Activated naive CD4-positive, alpha-beta T cell treated with anti-CD3 and anti-CD28 coated beads, Interleukin-2, amount 50 U/mL, for 24 hours (primary cell): ENCODE data around the gene ZNF764.
"Not testable (repeated sequence)": the region's sequence is repeated elsewhere in the genome, so short reads cannot be mapped to it uniquely, and the experiment has no call there.

Experiments used
- H3K27ac Mint-ChIP-seq: one replicate; pipeline ENCODE4 v1.8.0; 2021; ENCODE audit warnings: mild to moderate bottlenecking, mixed read lengths
- H3K27me3 Mint-ChIP-seq: one replicate; pipeline ENCODE4 v1.8.0; 2021; ENCODE audit warnings: mixed read lengths
- H3K36me3 Mint-ChIP-seq: one replicate; pipeline ENCODE4 v1.8.0; 2021; ENCODE audit warnings: mixed read lengths
- H3K4me1 Mint-ChIP-seq: one replicate; pipeline ENCODE4 v1.8.0; 2021; ENCODE audit warnings: mixed read lengths
- H3K4me3 Mint-ChIP-seq: one replicate; pipeline ENCODE4 v1.8.0; 2021; ENCODE audit warnings: mild to moderate bottlenecking, mixed read lengths
- H3K9me3 Mint-ChIP-seq: one replicate; pipeline ENCODE4 v1.8.0; 2021; ENCODE audit warnings: mixed read lengths

Gene ZNF764

DNA sequence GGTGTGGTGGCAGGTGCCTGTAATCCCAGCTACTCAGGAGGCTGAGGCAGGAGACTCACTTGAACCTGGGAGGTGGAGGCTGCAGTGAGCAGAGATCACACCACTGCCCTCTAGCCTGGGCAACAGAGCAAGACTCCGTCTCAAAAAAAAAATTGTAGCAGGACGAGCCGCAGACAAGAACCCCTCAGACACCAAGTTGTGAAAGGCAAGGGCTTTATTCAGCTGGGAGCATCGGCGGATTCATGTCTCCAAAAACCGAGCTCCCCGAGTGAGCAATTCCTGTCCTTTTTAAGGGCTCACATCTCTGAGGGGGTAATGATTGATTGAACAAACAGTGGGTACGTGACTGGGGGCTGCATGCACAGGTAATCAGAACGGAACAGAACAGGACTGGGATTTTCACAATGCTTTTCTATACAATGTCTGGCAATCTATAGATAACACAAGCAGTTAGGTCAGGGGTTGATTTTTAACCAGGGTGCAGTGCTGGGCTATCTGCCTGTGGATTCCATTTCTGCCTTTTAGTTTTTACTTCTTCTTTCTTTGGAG lies 17.2 kb downstream of the ZNF764 start:
- H3K4me3 Mint-ChIP-seq, H3K36me3 Mint-ChIP-seq, H3K27me3 Mint-ChIP-seq, H3K4me1 Mint-ChIP-seq, H3K27ac Mint-ChIP-seq, H3K9me3 Mint-ChIP-seq: not testable (repeated sequence)

DNA sequence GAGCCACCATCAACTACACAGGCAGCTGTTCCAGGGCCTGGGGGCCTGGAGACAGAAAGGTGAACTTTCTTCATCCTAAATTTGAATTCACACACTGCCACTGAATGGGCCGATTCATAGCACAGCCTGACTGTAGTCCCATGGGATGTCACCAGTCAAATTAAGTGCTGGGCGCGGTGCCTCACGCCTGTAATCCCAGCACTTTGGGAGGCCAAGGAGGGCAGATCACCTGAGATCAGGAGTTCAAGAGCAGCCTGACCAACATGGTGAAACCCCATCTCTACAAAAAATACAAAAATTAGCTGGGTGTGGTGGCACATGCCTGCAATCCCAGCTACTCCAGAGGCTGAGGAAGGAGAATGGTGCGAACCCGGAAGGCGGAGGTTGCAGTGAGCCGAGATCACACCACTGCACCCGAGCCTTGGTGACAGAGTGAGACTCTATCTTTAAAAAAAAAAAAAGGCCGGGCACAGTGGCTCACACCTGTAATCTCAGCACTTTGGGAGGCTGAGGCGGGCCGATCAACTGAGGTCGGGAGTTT lies 18.1 kb downstream of the ZNF764 start:
- not testable (repeated sequence) for H3K9me3 Mint-ChIP-seq, H3K27ac Mint-ChIP-seq, H3K27me3 Mint-ChIP-seq, H3K4me3 Mint-ChIP-seq, H3K36me3 Mint-ChIP-seq
- peaks cover 14% of the 10 kb centered on the region for H3K4me1 Mint-ChIP-seq

DNA sequence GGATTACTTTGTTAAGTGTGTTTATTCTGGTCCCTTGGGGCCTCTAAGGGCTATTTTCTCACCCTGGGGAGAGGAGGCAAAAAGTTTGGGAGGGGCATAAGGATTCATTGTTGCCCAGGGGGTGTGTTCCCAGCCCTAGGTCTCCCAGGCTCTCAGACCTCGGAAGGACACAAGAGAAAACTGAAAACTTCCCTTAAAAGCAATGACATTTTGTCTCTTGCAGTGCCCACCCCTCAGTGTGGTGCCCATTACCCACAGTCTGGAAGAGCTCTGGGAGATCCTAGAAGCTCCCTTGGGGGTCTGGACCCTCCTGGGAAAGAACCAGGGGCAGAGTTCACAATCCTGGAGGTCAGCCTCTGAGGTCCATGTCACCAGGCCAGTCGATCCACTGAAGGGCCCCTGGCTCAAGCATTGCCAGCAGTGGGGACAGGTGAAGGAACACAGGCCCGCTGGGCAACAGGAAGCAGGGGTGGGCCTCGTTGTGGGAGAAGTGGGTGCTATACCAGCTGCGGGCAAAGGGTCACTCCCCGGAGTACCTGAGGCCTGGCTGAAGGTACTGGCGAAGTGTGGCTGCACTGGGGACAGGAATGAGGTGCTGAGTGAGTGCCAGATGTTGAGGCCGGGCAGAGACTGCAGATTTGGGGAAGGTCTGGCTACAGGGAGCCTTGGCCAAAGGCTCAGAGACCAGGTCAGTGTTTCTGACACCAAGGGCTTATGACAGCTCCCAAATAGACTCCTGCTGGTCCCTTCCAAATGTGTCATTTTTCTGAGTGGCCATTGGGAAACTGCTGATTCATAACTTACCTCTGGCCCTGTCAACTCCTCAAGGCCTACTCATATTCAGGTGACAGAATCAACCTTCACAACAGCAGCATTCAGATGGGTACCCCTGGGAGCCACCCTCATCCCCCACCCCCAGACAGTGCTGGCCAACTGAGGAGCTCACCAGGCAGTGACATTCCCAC lies 18.9 kb downstream of the ZNF764 start:
- Mint-ChIP-seq H3K27ac (no peak overlapping the region), H3K27me3 (no peaks in the 10 kb centered on the region), H3K9me3 (no peaks in the 10 kb centered on the region), H3K4me3 (no peak overlapping the region), H3K4me1 (peaks cover 17% of the 10 kb centered on the region), H3K36me3 (no peaks in the 10 kb centered on the region)

DNA sequence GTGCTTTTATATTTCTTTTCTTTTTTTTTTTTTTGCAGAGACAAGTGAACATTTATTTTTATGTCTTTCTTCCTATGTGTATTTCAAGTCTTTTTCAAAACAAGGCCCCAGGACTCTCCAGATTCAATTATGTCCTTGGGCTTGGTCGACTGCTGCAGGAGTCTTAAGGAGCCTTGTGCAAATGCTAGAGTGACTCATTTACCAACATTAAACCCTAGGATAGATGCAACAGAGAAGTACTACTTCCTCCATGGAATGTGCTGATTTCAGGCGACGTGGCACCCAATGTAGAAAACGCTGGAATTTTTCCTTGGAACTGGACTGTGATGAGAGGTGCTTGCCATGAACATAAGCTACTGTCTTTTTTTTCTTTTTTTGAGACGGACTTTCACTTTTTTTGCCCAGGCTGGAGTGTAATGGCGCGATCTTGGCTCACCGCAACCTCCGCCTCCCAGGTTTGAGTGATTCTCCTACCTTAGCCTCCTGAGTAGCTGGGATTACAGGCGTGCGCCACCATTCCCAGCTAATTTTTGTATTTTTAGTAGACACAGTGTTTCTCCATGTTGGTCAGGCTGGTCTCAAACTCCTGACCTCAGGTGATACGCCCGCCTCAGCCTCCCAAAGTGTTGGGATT lies 21.7 kb downstream of the ZNF764 start:
- Mint-ChIP-seq H3K27ac (peak overlapping the region; percentile 98), H3K4me3 (peak overlapping the region; percentile 98), H3K4me1 (peaks cover 22% of the 10 kb centered on the region)
- not testable (repeated sequence) for H3K27me3 Mint-ChIP-seq, H3K9me3 Mint-ChIP-seq, H3K36me3 Mint-ChIP-seq

DNA sequence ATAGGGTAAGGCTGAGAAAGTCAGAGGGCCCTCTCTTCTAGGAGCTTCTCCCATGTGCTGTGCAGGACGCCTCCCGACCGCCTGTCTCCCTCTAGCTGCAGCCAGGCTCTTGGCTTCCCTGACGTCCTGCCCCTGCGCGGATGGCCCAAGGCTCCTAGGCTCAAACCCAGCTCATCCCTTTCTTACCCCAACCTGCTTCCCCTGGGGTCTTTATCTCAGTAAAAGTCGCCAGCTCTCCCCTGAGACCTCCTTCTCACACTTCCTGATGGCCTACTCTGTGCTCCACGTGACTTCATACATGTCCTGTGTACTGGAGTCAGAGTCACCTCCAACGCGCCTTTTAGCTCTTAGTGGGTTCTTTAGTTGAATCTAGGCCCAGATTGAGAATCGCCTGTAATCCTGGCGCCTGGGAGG lies 22.4 kb downstream of the ZNF764 start:
- Mint-ChIP-seq H3K36me3 (no peaks in the 10 kb centered on the region), H3K4me3 (peak overlapping the region; percentile 98), H3K9me3 (no peaks in the 10 kb centered on the region)

DNA sequence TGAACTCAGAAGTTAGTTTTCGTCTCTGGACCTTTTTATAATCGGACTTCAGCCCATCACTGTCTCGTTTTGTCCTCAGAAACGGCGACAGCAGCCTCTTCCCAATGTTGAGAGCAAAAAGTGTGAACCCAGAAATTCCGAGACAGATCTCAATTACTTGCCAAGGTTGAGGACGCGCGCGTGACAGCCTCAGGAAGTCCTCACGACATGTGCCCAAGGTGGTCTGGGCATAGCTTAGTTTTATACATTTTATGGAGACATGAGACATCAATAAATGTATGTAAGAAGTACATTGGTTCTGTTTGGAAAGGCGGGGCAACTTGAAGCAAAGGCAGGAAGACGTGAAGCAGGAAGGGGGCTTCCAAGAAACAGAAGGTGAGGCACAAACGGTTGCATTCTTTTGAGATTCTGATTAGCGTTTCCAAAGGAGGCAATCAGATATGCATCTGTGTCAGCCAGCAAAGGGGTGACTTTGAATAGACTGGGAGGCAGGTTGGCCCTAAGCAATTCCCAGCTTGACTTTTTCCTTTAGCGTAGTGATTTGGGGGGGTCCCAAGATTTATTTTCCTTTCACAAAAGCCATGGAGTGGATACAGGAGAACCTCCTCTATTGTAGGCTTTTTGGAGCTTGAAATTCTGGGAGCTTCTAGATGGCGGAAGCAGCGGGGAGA lies 22.9 kb downstream of the ZNF764 start:
- Mint-ChIP-seq H3K4me3 (peak overlapping the region; percentile 98), H3K36me3 (no peaks in the 10 kb centered on the region), H3K27ac (peak overlapping the region; percentile 98), H3K4me1 (peaks cover 31% of the 10 kb centered on the region), H3K9me3 (no peaks in the 10 kb centered on the region), H3K27me3 (no peaks in the 10 kb centered on the region)

More for the DNA sequence above, 22.4 kb downstream of the ZNF764 start:
- Mint-ChIP-seq H3K27ac (peak overlapping the region; percentile 98), H3K27me3 (no peaks in the 10 kb centered on the region), H3K4me1 (peaks cover 26% of the 10 kb centered on the region)

DNA sequence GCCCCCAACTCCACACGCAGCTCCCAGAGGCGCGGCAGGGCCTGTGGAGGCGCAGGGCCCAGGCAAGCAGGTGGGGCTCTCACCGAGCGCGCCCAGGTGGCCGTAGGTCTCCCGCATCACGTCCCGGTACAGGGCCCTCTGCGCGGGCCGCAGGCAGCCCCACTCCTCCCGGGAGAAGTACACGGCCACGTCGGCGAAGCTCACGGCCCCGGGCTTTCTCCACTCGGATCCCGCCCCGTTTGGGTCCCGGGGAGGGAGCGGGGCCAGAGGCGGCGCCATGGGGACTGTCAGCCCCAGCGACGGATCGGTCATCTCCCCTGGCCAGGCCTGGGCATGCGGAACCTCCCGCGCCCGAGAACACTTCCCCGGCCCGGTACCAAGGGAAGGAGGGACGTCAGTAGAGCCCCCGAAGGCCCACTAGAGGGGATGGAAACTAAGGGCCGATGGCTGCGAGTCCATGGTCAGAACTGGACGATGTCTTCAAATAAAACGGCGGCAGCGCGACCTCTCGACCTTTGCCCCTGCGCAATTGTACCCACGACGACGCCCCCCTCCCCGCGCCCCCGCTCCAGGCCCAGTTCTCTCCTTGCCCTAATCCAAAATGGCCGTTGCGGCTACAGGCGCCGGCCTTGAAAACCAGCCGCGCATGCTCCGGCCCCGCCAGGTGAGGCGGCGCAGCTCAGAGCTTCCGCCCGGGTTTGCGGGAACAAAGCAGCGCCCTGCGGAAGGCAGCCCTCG lies 23.6 kb downstream of the ZNF764 start, which contains the start of gene ZNF747:
Gene ZNF747, minus strand, starts transcription at position 491 of the 738 bp plus-strand sequence. Its CDS starts 179 bp downstream, at position 312.
- H3K27ac Mint-ChIP-seq: peak within 1 kb of the TSS; percentile 98
- H3K4me1 Mint-ChIP-seq: peaks cover 37% of the 10 kb centered on the region
- H3K4me3 Mint-ChIP-seq: peak within 1 kb of the TSS; percentile 98
- no peaks in the 10 kb centered on the region for H3K36me3 Mint-ChIP-seq
- H3K9me3 Mint-ChIP-seq: no peaks in the 10 kb centered on the region
- H3K27me3 Mint-ChIP-seq: no peaks in the 10 kb centered on the region

DNA sequence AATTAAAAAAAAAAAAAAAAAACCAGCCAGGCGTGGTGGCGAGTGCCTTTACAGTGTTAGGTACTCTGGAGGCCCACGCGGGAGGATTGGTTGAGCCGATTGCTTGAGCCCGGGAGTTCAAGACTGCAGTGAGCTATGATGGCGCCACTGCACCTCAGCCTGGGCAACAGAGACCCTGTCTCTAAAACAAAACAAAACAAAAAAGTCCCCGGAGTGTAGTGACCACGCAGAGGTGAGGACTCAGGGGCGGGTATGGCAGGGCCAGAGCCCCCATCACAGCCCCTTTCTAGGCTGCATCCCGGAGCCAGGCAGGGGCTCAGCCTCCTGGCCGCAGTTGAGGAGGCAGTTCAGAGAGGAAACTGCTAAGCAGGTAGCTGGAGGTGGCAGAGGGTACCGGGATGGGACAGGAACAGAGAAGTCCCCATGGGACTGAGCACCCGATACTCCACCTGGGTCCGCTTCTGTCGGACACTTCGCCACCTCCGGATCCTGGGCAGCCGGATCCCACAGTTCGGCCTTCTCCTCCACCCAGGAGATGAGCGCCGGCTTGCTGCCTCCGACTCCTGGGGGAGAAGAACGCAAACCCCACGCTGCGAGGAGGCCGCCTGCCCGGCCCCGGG lies 24.3 kb downstream of the ZNF764 start:
- Mint-ChIP-seq H3K9me3 (no peaks in the 10 kb centered on the region), H3K36me3 (no peaks in the 10 kb centered on the region), H3K27me3 (no peaks in the 10 kb centered on the region), H3K4me1 (peaks cover 42% of the 10 kb centered on the region), H3K27ac (peak overlapping the region; percentile 94), H3K4me3 (peak overlapping the region; percentile 98)

DNA sequence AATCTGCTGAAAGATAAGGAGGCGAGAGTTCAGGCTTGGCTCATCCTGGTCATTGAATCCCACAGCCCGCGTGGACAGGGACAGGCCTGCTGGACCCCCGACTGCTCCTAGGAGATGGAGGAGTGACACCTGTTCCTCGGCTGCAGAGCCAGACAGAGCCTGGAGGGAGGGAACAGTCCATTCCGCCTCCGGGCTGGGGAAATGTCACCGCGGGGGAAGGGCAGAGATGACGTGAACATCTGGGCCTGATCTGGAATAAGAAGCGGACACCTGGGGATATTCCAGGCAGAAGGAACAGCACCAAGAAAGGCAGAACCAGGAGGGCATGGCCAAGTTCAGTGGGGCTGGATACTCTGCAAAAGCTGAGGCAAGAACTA lies 25.0 kb downstream of the ZNF764 start:
- Mint-ChIP-seq H3K4me3 (peak overlapping the region; percentile 71), H3K9me3 (no peaks in the 10 kb centered on the region), H3K27ac (peak overlapping the region; percentile 94), H3K27me3 (no peaks in the 10 kb centered on the region), H3K36me3 (no peaks in the 10 kb centered on the region), H3K4me1 (peaks cover 44% of the 10 kb centered on the region)

DNA sequence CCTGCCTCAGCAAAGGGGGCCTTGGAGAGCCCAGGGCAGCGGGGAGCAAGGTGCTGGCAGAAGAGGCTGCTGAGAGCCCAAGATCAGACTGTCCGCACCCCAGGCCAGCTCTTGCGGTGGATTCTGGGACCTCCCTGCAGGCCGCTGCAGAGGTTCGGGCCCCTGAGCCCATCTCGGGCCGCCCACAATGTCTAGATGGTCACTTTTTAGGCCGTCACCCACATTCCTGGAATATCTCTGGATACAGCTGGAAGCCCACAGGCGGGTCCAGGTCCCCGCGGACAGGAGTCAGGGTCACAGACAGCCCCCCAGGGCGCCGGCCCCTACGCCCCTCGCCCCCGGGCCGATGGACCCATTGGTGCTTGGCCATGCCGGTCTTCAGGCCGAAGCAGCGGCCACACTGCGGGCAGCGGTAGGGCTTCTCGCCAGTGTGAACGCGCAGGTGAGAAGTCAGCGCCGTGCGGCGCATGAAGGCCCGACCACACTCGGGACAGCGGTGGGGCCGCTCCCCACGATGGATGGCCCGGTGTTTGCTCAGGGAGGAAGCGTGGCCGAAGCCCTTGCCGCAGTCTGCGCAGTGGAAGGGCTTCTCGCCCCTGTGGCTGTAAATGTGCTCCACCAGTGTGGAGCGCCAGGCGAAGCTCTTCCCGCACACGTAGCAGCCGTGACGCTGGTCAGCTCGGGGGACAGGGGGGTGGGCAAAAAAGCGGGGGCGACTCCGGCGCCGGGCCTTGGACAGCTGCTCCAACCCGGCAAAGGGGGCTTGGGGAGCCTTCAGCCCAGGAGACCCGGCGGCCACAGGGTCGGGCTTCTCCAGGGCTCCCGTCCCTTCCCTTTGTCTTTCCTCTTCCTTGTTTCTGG lies 25.7 kb downstream of the ZNF764 start:
- Mint-ChIP-seq H3K27me3 (no peaks in the 10 kb centered on the region), H3K27ac (no peak overlapping the region), H3K4me1 (peaks cover 51% of the 10 kb centered on the region), H3K4me3 (peak overlapping the region; percentile 71), H3K36me3 (no peaks in the 10 kb centered on the region), H3K9me3 (no peaks in the 10 kb centered on the region)

DNA sequence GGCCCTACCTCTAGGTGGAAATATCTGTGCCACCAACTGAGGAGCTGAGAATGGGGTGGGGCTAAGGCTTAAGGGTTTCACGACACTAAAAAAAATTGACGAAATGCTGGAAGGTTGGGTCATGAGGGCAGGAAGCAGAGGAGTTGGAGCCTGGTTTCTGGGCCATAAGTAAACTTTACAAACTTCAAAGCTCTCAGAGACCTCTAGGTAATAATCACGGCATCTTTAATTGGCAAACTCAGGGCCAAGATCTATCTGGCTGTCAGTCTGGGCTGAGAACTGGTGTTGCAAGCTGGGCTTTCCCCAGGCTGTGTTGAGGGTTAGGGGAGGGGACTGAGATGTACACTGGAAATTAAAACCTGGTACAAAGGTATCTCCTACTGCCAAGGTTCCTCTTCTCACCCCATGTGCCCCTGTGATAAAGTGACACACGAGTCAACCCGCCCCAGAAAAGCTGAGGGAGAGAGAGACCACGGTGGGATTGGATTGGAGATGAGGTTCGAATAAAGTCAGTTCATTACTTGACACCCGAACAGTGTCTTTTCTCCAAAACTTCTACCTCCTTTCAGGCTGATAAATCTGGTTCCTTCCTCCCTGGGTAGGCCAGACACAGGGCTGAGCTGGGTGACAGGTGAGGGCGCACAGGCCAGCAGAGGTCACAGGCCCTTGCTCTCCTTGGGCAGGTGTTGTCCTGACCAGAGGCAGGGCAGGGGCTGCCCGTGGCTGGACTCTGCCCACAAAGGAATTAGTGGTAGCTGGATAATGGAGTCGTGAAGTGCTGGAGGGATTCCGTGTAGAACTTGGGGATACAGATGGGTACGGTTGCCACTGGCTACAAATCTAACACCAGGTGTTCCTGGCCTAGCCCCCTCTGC lies 27.8 kb downstream of the ZNF764 start:
- H3K27me3 Mint-ChIP-seq: no peaks in the 10 kb centered on the region

DNA sequence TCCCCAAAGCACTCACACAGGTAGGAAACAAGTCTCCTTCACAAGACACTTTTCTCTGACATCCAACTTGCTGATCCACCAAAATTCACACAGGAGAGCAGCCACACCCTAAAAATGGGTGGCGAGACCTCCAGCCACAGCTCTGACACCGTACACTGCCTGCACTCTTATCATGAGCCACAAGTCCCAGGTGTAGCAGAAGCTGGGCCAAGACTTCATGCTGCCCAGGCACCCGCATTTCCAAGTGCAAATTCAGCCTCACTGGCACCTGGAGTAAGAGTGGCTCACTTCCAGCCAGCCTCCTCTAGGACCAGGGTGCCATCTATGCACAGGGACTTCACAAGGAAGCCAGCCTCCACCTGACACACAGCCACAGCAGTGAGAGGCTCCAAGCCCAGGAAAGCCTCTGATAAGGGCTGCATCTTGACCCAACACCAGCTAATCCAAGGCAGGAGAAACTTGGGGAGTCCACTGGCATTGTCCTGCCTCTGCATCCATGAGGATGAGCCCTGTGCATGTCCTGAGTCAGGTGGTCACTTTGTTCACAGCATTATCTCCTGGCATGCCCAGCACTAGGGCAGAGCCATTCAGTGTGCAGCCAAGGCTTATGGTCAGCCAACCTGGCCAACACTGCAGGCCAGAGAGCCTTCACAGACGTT lies 29.2 kb downstream of the ZNF764 start:
- H3K27ac Mint-ChIP-seq: peak overlapping the region; percentile 17
- H3K9me3 Mint-ChIP-seq: no peaks in the 10 kb centered on the region
- H3K36me3 Mint-ChIP-seq: no peaks in the 10 kb centered on the region
- no peaks in the 10 kb centered on the region for H3K27me3 Mint-ChIP-seq
- no peak overlapping the region for H3K4me3 Mint-ChIP-seq
- H3K4me1 Mint-ChIP-seq: peaks cover 39% of the 10 kb centered on the region

More for the DNA sequence above, 27.8 kb downstream of the ZNF764 start:
- peak overlapping the region; percentile 11 for H3K4me3 Mint-ChIP-seq
- H3K27ac Mint-ChIP-seq: peak overlapping the region; percentile 76
- no peaks in the 10 kb centered on the region for H3K36me3 Mint-ChIP-seq
- H3K4me1 Mint-ChIP-seq: peaks cover 45% of the 10 kb centered on the region
- no peaks in the 10 kb centered on the region for H3K9me3 Mint-ChIP-seq
